GM13977 (cell line): Measurements from ENCODE around the gene ASRGL1.
"Not testable (repeated sequence)": the region's sequence is repeated elsewhere in the genome, so short reads cannot be mapped to it uniquely, and the experiment has no call there.

Experiments
- DNase-seq: peaks from one replicate; pipeline ENCODE4 v3.0.0; 2012; ENCODE audit warnings: low spot score
- in situ Hi-C: fragments of 300-500 bp; cut with MboI; formaldehyde crosslinking; loops from one replicate; pipeline ENCODE4 v1.12.0; 2022; ENCODE audit warnings: low sequenced_read_pairs, low pct_unique_long_range_greater_than_20kb, mixed read lengths, inconsistent platforms; ENCODE audit not compliant: unreplicated experiment
- TF ChIP-seq, protein P1 (sequence below): IDR thresholded peaks from 2 replicates; pipeline ENCODE4 v1.5.1; 2012; ENCODE audit warnings: mild to moderate bottlenecking, control low read depth; ENCODE audit not compliant: insufficient read depth; ENCODE audit errors: extremely low read depth, missing control alignments

Gene ASRGL1

DNA sequence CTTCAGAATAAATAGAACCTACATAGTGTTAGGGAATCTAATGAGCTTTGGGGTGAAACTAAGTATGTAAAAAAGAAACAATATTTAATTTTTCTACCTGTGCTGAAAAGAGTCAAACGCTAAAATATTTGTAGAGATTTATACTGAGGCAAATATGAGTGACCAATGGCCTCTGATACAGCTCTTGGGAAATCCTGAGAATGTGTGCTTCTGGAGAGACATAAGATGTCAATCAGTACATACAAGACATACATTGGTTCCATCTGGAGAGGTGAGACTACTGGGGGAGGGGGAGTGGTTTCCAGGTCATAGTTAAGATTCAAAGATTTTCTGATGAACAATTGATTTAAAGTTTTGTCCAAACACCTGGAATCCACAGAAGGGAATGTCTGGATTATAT lies 970 bp downstream of the ASRGL1 start:
- TF ChIP-seq, protein P1, sequence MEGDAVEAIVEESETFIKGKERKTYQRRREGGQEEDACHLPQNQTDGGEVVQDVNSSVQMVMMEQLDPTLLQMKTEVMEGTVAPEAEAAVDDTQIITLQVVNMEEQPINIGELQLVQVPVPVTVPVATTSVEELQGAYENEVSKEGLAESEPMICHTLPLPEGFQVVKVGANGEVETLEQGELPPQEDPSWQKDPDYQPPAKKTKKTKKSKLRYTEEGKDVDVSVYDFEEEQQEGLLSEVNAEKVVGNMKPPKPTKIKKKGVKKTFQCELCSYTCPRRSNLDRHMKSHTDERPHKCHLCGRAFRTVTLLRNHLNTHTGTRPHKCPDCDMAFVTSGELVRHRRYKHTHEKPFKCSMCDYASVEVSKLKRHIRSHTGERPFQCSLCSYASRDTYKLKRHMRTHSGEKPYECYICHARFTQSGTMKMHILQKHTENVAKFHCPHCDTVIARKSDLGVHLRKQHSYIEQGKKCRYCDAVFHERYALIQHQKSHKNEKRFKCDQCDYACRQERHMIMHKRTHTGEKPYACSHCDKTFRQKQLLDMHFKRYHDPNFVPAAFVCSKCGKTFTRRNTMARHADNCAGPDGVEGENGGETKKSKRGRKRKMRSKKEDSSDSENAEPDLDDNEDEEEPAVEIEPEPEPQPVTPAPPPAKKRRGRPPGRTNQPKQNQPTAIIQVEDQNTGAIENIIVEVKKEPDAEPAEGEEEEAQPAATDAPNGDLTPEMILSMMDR: no peak
- no peak for DNase-seq
- in situ Hi-C loops: no loop called here

DNA sequence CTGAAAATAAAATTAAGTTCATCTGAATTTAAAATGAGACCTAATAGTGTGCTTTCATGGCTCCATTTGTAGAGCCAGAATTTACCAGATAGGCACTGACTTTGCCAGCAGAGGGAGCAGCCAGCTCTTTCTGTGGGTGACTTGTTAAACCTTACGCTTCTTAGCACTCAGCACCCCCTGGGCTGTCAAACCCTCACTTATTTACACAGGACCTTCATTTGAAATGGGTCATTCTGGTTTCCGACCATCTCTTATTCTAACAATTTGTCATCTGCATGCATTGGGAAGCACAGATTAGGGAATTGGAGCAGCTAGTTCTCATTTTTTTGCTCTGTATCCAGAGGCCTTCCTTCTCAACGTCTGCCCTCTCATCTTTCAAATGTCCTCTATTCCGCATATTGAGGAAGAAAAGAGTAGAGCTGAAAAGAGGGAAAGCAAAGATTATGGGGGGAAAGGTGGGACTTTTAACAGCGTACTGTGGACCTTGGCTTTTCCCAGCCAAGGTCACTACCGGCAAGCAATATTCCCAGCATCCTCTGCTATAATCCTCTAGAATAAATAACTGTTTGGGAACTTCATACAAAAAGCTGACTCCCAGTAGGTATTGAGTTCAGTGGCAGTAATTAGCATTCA lies 3.1 kb downstream of the ASRGL1 start:
- in situ Hi-C loops: no loop called here
- peak; percentile 57 for DNase-seq
- TF ChIP-seq, protein P1: peak; percentile 79

DNA sequence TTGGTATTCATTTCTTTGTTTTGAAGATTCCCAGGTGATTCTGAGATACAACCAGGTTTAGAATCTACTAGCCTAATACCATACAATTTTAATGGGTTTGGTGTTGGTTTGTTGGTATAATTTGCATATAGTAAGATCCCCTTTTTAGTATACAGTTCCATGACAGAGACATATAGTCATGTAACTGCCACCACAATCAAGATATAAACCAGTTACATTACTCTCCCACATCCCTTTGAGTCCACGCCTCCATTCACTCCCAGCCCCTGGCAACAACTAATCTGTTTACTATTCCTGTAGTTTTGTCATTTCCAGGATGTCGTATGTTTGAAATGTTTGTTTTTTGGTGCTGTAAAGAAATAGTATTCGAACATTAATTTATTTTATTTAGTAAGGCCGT lies 4.3 kb downstream of the ASRGL1 start:
- no peak for DNase-seq
- TF ChIP-seq, protein P1: no peak
- in situ Hi-C loops: no loop called here

DNA sequence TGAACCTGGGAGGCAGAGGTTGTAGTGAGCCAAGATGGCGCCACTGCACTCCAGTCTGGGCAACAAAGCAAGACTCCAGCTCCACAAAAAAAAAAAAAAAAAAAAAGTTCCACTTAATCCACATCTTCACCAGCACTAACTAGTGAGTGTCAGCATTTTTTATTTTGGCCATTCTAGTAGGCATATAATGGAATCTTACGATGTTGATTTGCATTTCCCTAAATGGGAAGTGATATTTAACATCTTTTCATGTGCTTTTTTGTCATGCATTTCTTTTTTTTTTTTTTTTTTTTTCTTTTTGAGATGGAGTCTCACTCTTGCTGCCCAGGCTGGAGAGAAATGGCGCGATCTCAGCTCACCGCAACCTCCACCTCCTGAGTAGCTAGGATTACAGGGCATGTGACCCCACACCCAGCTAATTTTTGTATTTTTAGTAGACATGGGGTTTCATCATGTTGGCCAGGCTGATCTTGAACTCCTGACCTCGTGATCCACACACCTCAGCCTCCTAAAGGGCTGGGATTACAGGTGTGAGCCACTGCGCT lies 6.5 kb downstream of the ASRGL1 start:
- in situ Hi-C loops, DNase-seq: not testable (repeated sequence)

DNA sequence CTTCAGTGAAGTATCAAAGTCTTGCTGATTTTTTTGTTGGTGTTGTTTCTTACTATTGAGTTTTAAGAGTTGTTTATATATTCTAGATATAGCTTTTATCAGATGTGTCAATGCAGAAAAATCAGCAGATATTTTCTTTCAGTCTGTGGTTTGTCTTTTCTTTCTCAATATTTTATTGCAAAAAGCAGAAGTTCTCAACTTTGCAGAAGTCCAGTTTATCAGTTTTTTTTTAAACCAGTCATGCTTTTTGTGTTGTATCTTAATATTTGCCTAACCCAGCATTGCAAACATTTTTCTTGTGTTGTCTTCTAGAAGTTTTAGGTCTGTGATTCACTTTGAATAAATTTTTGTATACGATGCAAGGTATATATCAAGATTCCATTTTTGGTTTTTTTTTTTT lies 7.0 kb downstream of the ASRGL1 start:
- DNase-seq: no peak
- in situ Hi-C loops: no loop called here
- TF ChIP-seq, protein P1: no peak

DNA sequence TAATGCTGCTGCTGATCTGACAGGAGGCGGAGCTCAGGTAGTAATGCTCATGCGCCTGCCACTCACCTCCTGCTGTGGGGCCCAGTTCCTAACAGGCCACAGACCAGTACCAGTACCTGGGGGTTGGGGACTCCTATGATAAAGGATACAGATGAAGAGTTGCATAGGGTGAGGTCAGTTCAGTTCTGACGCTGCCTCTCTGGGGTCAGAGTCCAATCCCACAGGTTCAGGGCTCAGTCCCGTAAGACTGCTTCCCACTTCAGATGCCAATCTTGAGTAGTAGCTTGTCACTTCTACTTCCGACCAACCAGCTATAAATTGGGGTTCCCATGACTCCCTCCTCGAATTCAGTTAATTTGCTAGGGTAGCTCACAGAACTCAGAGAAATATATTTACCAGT lies 8.6 kb downstream of the ASRGL1 start:
- no peak for DNase-seq
- in situ Hi-C loops: no loop called here

More for the DNA sequence above, 8.6 kb downstream of the ASRGL1 start:
- TF ChIP-seq, protein P1: no peak
